ENCODE results near the gene CEACAM4.
A peak's percentile ranks its signal among the peaks of the same experiment; 100 is the strongest.
"Not testable (repeated sequence)": the region's sequence is repeated elsewhere in the genome, so short reads cannot be mapped to it uniquely, and the experiment has no call there.

CEACAM4 gene

GRCh38 chr19:41584260-41584810 lies 42.5 kb downstream of the CEACAM4 start:
- no peak for TF ChIP-seq CTCF (IDR thresholded peaks at IDR 0.05; ENCODE audit: borderline replicate concordance, control extremely low read depth, extremely low read depth, insufficient read depth, missing control alignments)
- DNase-seq (ENCODE audit: low spot score) = no peak
- in situ Hi-C loops (cut with MboI; ENCODE audit: low sequenced_read_pairs, unreplicated experiment) = no loop called here

- in situ Hi-C loops (cut with MboI; ENCODE audit: low sequenced_read_pairs, unreplicated experiment); DNase-seq (ENCODE audit: low spot score): not testable (repeated sequence)
These were observed 44.2 kb downstream of the CEACAM4 start for GRCh38 chr19:41582577-41583182.

- DNase-seq (ENCODE audit: low spot score); in situ Hi-C loops (cut with MboI; ENCODE audit: low sequenced_read_pairs, unreplicated experiment): not testable (repeated sequence)
These were observed 45.8 kb downstream of the CEACAM4 start for GRCh38 chr19:41581068-41581467.

GRCh38 chr19:41578886-41579285 lies 48.0 kb downstream of the CEACAM4 start:
- TF ChIP-seq CTCF (IDR thresholded peaks at IDR 0.05; ENCODE audit: borderline replicate concordance, control extremely low read depth, extremely low read depth, insufficient read depth, missing control alignments) = no peak
- DNase-seq (ENCODE audit: low spot score) = no peak
- in situ Hi-C loops (cut with MboI; ENCODE audit: low sequenced_read_pairs, unreplicated experiment) = no loop called here

GRCh38 chr19:41577833-41578232 lies 49.0 kb downstream of the CEACAM4 start:
- no peak for DNase-seq (ENCODE audit: low spot score)
- in situ Hi-C loops (cut with MboI; ENCODE audit: low sequenced_read_pairs, unreplicated experiment) = no loop called here
- no peak for TF ChIP-seq CTCF (IDR thresholded peaks at IDR 0.05; ENCODE audit: borderline replicate concordance, control extremely low read depth, extremely low read depth, insufficient read depth, missing control alignments)

- in situ Hi-C loops (cut with MboI; ENCODE audit: low sequenced_read_pairs, unreplicated experiment) = no loop called here
- peak; percentile 5 for DNase-seq (ENCODE audit: low spot score)
- no peak for TF ChIP-seq CTCF (IDR thresholded peaks at IDR 0.05; ENCODE audit: borderline replicate concordance, control extremely low read depth, extremely low read depth, insufficient read depth, missing control alignments)
These were observed 49.6 kb downstream of the CEACAM4 start for GRCh38 chr19:41577144-41577830.

GRCh38 chr19:41575998-41576397 lies 50.9 kb downstream of the CEACAM4 start, which contains the start of gene CEACAM21:
Gene CEACAM21, plus strand, starts transcription at chr19:41576166. Its CDS starts 109 bp downstream, at chr19:41576275.
- TF ChIP-seq CTCF (IDR thresholded peaks at IDR 0.05; ENCODE audit: borderline replicate concordance, control extremely low read depth, extremely low read depth, insufficient read depth, missing control alignments) = no peak
- in situ Hi-C loops (cut with MboI; ENCODE audit: low sequenced_read_pairs, unreplicated experiment) = no loop called here
- DNase-seq (ENCODE audit: low spot score) = peak; percentile 79
